Measurements from ENCODE around the gene PTCH1. TPM values are rescaled to one million over a fixed set of nuclear protein-coding genes. Genes with fewer than 3 reads are reported as not detected.

The PTCH1 gene
- total RNA-seq, 1 experiment from 2014 or later = 15.2 TPM

DNA sequence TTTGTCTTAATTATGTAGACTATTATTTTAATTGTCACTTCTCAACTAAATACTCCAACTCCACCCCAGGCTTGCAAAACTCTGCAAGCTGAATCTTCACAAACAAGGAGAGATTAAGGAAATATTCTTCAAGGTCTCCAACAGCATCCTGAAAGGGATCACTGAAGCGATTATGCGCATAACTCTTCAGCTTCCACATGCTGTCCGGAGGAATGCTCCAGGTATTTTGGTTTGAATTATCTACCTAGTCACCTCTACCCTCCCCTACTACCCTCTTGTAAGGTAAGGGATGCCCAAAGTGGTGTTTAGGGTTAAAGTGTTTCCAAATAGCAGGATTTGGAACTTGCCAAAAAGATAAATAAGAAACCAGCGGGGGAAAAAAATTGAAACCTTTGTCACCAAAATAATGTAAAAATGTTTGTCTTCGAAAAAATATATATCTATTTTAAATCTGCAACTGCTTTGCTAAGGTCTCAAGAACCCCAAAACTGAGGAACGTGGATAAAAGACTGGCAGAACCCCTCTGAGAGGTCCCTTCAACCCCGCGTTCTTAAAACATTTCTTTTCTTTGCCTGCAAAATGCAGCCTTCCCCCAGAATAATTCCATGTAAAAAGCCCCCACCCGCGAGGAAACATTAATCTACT lies 11.6 kb downstream of the PTCH1 start:
- peak overlapping the region; percentile 72 for H3K9ac ChIP-seq (ENCODE audit: low read length)
- ChIA-PET CTCF (no interaction called here), POLR2A (no interaction called here)

GRCh38 chr9:95504053-95504963 lies 12.5 kb downstream of the PTCH1 start:
- no peak overlapping the region for H2AFZ ChIP-seq (ENCODE audit: low read depth, low read length, poor library complexity, severe bottlenecking)
- no peaks in the 10 kb centered on the region for H3K9me3 ChIP-seq (ENCODE audit: control insufficient read depth in 1 of 2, insufficient read depth in 1 of 2, low read depth in 1 of 2, low read length in 2 of 2)
- no peak for TF ChIP-seq ZFX (IDR thresholded peaks at IDR 0.05)
- TF ChIP-seq RAD21 (IDR thresholded peaks at IDR 0.05; ENCODE audit: low read depth) = no peak
- no peak for TF ChIP-seq YY1 (IDR thresholded peaks at IDR 0.05; ENCODE audit: extremely low read depth, insufficient replicate concordance, low read depth, low read length)
- TF ChIP-seq ELF1 (IDR thresholded peaks at IDR 0.05; ENCODE audit: borderline replicate concordance, low read depth) = no peak
- TF ChIP-seq, protein P1, sequence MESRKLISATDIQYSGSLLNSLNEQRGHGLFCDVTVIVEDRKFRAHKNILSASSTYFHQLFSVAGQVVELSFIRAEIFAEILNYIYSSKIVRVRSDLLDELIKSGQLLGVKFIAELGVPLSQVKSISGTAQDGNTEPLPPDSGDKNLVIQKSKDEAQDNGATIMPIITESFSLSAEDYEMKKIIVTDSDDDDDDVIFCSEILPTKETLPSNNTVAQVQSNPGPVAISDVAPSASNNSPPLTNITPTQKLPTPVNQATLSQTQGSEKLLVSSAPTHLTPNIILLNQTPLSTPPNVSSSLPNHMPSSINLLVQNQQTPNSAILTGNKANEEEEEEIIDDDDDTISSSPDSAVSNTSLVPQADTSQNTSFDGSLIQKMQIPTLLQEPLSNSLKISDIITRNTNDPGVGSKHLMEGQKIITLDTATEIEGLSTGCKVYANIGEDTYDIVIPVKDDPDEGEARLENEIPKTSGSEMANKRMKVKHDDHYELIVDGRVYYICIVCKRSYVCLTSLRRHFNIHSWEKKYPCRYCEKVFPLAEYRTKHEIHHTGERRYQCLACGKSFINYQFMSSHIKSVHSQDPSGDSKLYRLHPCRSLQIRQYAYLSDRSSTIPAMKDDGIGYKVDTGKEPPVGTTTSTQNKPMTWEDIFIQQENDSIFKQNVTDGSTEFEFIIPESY (IDR thresholded peaks at IDR 0.05; ENCODE audit: extremely low read depth, insufficient replicate concordance, low read length) = no peak
- no peak for TF ChIP-seq CBX3 (IDR thresholded peaks at IDR 0.05; ENCODE audit: low read depth)
- TF ChIP-seq JUND (IDR thresholded peaks at IDR 0.05) = no peak
- no peaks in the 10 kb centered on the region for H4K20me1 ChIP-seq (ENCODE audit: insufficient read depth)
- no TSS peak for BruUV-seq (replicated peaks)
- no peaks in the 10 kb centered on the region for H3K36me3 ChIP-seq (ENCODE audit: control insufficient read depth in 1 of 2, insufficient read depth in 2 of 2, low read length in 2 of 2)
- H3K4me2 ChIP-seq (ENCODE audit: low read length) = peak overlapping the region; percentile 100; the same call in 1 of the 2 replicates
- RAD21 ChIA-PET (ENCODE audit: low non-redundant PET in 1 of 2, low total read pairs in 2 of 2, uncharacterized antibody in 2 of 2, unreplicated experiment in 2 of 2) = interaction anchor here in 1 of 2 experiments (0.7 kb wide), 1 partner anchor 68 kb away, joined by 6 read pairs; no protein-coding TSS in a partner anchor
- no peak overlapping the region for H3K9ac ChIP-seq (ENCODE audit: low read length)
- no peaks in the 10 kb centered on the region for H3K9me2 ChIP-seq (ENCODE audit: insufficient read depth)
- ATAC-seq (no peak), DNase-seq (ENCODE audit: low read depth, low spot score) (no peak)
- H3K79me2 ChIP-seq (ENCODE audit: insufficient read depth, low read length) = no peaks in the 10 kb centered on the region
- POLR2A ChIA-PET = no interaction called here
- H3K27ac ChIP-seq (ENCODE audit: low read depth, low read length) = no peak overlapping the region
- no peaks in the 10 kb centered on the region for H3K27me3 ChIP-seq (ENCODE audit: insufficient read depth, low read length)
- CTCF ChIA-PET = no interaction called here
- H3K4me3 ChIP-seq (replicated peaks in 1 of 2; ENCODE audit: low read depth in 1 of 2, low read length in 2 of 2) = no peak overlapping the region
- H3K4me1 ChIP-seq (ENCODE audit: control insufficient read depth in 1 of 2, insufficient read depth in 2 of 2, low read length in 2 of 2) = peaks cover 24 to 31% of the 10 kb centered on the region in 2 experiments
- intact Hi-C loops (cut with micrococcal nuclease) = no loop called here

More for the DNA sequence above, 11.6 kb downstream of the PTCH1 start:
- H3K9me3 ChIP-seq (ENCODE audit: control insufficient read depth in 1 of 2, insufficient read depth in 1 of 2, low read depth in 1 of 2, low read length in 2 of 2) = no peaks in the 10 kb centered on the region
- BruUV-seq (replicated peaks) = TSS peak; percentile 38
- H3K9me2 ChIP-seq (ENCODE audit: insufficient read depth) = no peaks in the 10 kb centered on the region
- no peak for ATAC-seq
- TF ChIP-seq CBX3 (IDR thresholded peaks at IDR 0.05; ENCODE audit: low read depth) = no peak
- TF ChIP-seq, protein P2, sequence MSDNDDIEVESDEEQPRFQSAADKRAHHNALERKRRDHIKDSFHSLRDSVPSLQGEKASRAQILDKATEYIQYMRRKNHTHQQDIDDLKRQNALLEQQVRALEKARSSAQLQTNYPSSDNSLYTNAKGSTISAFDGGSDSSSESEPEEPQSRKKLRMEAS (IDR thresholded peaks at IDR 0.05) = no peak
- no peaks in the 10 kb centered on the region for H4K20me1 ChIP-seq (ENCODE audit: insufficient read depth)
- RAD21 ChIA-PET (ENCODE audit: low non-redundant PET in 1 of 2, low total read pairs in 2 of 2, uncharacterized antibody in 2 of 2, unreplicated experiment in 2 of 2) = no interaction called here
- H3K4me2 ChIP-seq (ENCODE audit: low read length) = peak overlapping the region; percentile 100
- H2AFZ ChIP-seq (ENCODE audit: low read depth, low read length, poor library complexity, severe bottlenecking) = no peak overlapping the region
- H3K4me1 ChIP-seq (ENCODE audit: control insufficient read depth in 1 of 2, insufficient read depth in 2 of 2, low read length in 2 of 2) = peaks cover 21 to 32% of the 10 kb centered on the region in 2 experiments
- H3K36me3 ChIP-seq (ENCODE audit: control insufficient read depth in 1 of 2, insufficient read depth in 2 of 2, low read length in 2 of 2) = no peaks in the 10 kb centered on the region
- intact Hi-C loops (cut with micrococcal nuclease) = loop anchor here (5.0 kb wide), 1 partner anchor 372 kb away; the partner anchor contains the start of gene ERCC6L2
- no peaks in the 10 kb centered on the region for H3K27me3 ChIP-seq (ENCODE audit: insufficient read depth, low read length)
- peak overlapping the region; percentile 72 to 90 for H3K4me3 ChIP-seq (replicated peaks in 1 of 2; ENCODE audit: low read depth in 1 of 2, low read length in 2 of 2)
- H3K27ac ChIP-seq (ENCODE audit: low read depth, low read length) = peak overlapping the region; percentile 84; the same call in 1 of the 2 replicates
- H3K79me2 ChIP-seq (ENCODE audit: insufficient read depth, low read length) = no peaks in the 10 kb centered on the region
- DNase-seq (ENCODE audit: low read depth, low spot score) = no peak

Data from HCT116 (cell line).